ENCODE measurements around the gene LUC7L3. TPM values are rescaled to one million over a fixed set of nuclear protein-coding genes. Genes with fewer than 3 reads are reported as not detected.

The LUC7L3 gene
- total RNA-seq, 1 experiment from 2014 or later: 136 TPM

DNA sequence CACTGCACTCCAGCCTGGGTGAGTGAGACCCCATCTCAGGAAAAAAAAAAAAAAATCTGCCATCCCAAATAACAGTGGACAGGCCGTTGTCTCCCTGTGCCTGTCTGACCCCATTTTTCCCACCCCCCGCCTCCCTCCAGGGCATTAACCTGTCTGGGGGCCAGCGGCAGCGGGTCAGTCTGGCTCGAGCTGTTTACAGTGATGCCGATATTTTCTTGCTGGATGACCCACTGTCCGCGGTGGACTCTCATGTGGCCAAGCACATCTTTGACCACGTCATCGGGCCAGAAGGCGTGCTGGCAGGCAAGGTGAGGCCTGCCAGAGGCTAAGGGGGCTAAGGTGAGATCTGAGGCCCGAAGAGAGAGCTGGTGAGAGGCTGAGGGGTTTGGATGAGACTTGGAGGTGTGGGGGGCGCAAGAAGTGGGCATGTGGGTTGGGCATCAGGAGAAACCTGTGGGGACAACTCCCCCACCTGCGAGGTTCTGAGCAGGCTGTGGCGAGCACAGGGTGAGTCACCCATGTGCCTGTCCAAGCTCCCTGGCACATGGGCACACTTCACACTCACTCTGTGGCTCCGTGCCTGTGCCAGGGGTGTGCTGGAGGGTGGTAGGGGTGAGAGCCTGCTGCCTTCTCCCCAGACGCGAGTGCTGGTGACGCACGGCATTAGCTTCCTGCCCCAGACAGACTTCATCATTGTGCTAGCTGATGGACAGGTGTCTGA, 46.4 kb upstream of the LUC7L3 start:
- H3K36me3 ChIP-seq (ENCODE audit: control insufficient read depth, insufficient read depth, low read length): no peaks in the 10 kb centered on the region
- ATAC-seq (peak; percentile 13; the same call in 1 of the 2 replicates), DNase-seq (ENCODE audit: low read depth, low spot score) (no peak)
- H3K4me3 ChIP-seq (ENCODE audit: low read depth in 2 of 2, low read length in 2 of 2): no peak overlapping the region
- BruUV-seq (replicated peaks): no TSS peak
- intact Hi-C loops (cut with micrococcal nuclease; ENCODE audit: unreplicated experiment): no loop called here
- ChIA-PET POLR2A (interaction anchor here (0.6 kb wide), 1 partner anchor 10 kb away, joined by 6 read pairs; no protein-coding TSS in a partner anchor), CTCF (no interaction called here)
- H3K4me1 ChIP-seq (ENCODE audit: control insufficient read depth, insufficient read depth, low read length): peaks cover 11% of the 10 kb centered on the region
- H3K27me3 ChIP-seq (ENCODE audit: control insufficient read depth, insufficient read depth, low read length): no peaks in the 10 kb centered on the region
- TF ChIP-seq, protein P1, sequence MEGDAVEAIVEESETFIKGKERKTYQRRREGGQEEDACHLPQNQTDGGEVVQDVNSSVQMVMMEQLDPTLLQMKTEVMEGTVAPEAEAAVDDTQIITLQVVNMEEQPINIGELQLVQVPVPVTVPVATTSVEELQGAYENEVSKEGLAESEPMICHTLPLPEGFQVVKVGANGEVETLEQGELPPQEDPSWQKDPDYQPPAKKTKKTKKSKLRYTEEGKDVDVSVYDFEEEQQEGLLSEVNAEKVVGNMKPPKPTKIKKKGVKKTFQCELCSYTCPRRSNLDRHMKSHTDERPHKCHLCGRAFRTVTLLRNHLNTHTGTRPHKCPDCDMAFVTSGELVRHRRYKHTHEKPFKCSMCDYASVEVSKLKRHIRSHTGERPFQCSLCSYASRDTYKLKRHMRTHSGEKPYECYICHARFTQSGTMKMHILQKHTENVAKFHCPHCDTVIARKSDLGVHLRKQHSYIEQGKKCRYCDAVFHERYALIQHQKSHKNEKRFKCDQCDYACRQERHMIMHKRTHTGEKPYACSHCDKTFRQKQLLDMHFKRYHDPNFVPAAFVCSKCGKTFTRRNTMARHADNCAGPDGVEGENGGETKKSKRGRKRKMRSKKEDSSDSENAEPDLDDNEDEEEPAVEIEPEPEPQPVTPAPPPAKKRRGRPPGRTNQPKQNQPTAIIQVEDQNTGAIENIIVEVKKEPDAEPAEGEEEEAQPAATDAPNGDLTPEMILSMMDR (IDR thresholded peaks at IDR 0.05): no peak
- TF ChIP-seq SIN3A (IDR thresholded peaks at IDR 0.05; ENCODE audit: borderline replicate concordance, insufficient read depth, low read depth, low read length) (no peak), TCF7L2 (IDR thresholded peaks at IDR 0.05; ENCODE audit: low read depth, low read length) (no peak), POLR2AphosphoS5 (IDR thresholded peaks at IDR 0.05; ENCODE audit: low read depth, low read length) (no peak)
- TF ChIP-seq, protein P2, sequence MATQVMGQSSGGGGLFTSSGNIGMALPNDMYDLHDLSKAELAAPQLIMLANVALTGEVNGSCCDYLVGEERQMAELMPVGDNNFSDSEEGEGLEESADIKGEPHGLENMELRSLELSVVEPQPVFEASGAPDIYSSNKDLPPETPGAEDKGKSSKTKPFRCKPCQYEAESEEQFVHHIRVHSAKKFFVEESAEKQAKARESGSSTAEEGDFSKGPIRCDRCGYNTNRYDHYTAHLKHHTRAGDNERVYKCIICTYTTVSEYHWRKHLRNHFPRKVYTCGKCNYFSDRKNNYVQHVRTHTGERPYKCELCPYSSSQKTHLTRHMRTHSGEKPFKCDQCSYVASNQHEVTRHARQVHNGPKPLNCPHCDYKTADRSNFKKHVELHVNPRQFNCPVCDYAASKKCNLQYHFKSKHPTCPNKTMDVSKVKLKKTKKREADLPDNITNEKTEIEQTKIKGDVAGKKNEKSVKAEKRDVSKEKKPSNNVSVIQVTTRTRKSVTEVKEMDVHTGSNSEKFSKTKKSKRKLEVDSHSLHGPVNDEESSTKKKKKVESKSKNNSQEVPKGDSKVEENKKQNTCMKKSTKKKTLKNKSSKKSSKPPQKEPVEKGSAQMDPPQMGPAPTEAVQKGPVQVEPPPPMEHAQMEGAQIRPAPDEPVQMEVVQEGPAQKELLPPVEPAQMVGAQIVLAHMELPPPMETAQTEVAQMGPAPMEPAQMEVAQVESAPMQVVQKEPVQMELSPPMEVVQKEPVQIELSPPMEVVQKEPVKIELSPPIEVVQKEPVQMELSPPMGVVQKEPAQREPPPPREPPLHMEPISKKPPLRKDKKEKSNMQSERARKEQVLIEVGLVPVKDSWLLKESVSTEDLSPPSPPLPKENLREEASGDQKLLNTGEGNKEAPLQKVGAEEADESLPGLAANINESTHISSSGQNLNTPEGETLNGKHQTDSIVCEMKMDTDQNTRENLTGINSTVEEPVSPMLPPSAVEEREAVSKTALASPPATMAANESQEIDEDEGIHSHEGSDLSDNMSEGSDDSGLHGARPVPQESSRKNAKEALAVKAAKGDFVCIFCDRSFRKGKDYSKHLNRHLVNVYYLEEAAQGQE (IDR thresholded peaks at IDR 0.05; ENCODE audit: insufficient read depth in 1 of 2, low read depth in 2 of 2, low read length in 1 of 2): no peak
- H3K9me3 ChIP-seq (ENCODE audit: control insufficient read depth, insufficient read depth, low read depth, low read length): no peaks in the 10 kb centered on the region
- in situ Hi-C loops (cut with HindIII; ENCODE audit: low pct_unique_long_range_greater_than_20kb, low sequenced_read_pairs): no loop called here
- H3K27ac ChIP-seq (ENCODE audit: low read length): no peak overlapping the region

DNA sequence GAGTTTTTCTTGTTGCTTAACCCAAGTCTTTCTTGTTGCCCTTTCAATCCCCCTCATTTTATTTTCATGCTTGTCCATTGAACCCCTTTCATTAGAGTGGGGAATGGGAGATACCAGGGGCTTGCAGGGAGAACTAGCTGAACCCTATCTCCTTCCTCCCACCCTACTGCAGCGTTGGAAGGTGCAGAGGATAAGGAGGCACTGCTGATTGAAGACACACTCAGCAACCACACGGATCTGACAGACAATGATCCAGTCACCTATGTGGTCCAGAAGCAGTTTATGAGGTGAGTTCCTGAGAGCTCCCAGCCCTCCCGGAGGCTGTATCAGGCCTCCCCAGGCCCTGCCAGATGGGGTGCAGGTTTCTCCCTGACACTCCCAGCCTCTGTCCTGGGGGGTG, 44.2 kb upstream of the LUC7L3 start:
- no peak overlapping the region for H3K4me3 ChIP-seq (ENCODE audit: low read depth in 2 of 2, low read length in 2 of 2)
- no TSS peak for BruUV-seq (replicated peaks)
- POLR2A ChIA-PET: interaction anchor here (0.8 kb wide), 1 partner anchor 36 kb away, joined by 12 read pairs; no protein-coding TSS in a partner anchor
- TF ChIP-seq, protein P1 (IDR thresholded peaks at IDR 0.05): no peak
- no peak for TF ChIP-seq POLR2AphosphoS5 (IDR thresholded peaks at IDR 0.05; ENCODE audit: low read depth, low read length)
- no peak for TF ChIP-seq TCF7L2 (IDR thresholded peaks at IDR 0.05; ENCODE audit: low read depth, low read length)
- no peak for TF ChIP-seq SIN3A (IDR thresholded peaks at IDR 0.05; ENCODE audit: borderline replicate concordance, insufficient read depth, low read depth, low read length)
- TF ChIP-seq, protein P2 (IDR thresholded peaks at IDR 0.05; ENCODE audit: insufficient read depth in 1 of 2, low read depth in 2 of 2, low read length in 1 of 2): no peak
- no peak overlapping the region for H3K27ac ChIP-seq (ENCODE audit: low read length)
- no peaks in the 10 kb centered on the region for H3K27me3 ChIP-seq (ENCODE audit: control insufficient read depth, insufficient read depth, low read length)
- ATAC-seq (no peak), DNase-seq (ENCODE audit: low read depth, low spot score) (no peak)
- intact Hi-C loops (cut with micrococcal nuclease; ENCODE audit: unreplicated experiment) (no loop called here), in situ Hi-C loops (cut with HindIII; ENCODE audit: low pct_unique_long_range_greater_than_20kb, low sequenced_read_pairs) (no loop called here)
- no peaks in the 10 kb centered on the region for H3K36me3 ChIP-seq (ENCODE audit: control insufficient read depth, insufficient read depth, low read length)
- CTCF ChIA-PET: no interaction called here
- no peaks in the 10 kb centered on the region for H3K4me1 ChIP-seq (ENCODE audit: control insufficient read depth, insufficient read depth, low read length)
- H3K9me3 ChIP-seq (ENCODE audit: control insufficient read depth, insufficient read depth, low read depth, low read length): no peaks in the 10 kb centered on the region

All from Panc1 (cell line).